Endothelial cell of umbilical vein (primary cell): ENCODE results near the gene FUCA2. TPM values are rescaled to one million over a fixed set of nuclear protein-coding genes. Genes with fewer than 3 reads are reported as not detected.

ENCODE experiments used
- BruUV-seq: library from RNA; stranded (reverse); fragments of 400-500 nt; replicated peaks from 2 replicates; lab custom pipeline; 2021; lab: Mats Ljungman, UMichigan
- CTCF ChIA-PET: fragments of 300-600, 350-600 bp; sonication (Branson Sonifier 250); formaldehyde crosslinking; loops from one replicate; lab custom pipeline; 2021; ENCODE audit warnings: antibody characterized with exemption, inconsistent platforms; lab: Charles Lee
- POLR2A ChIA-PET: fragments of 300-600, 350-600 bp; sonication (Branson Sonifier 250); formaldehyde crosslinking; loops from one replicate; lab custom pipeline; 2021; ENCODE audit warnings: antibody characterized with exemption, inconsistent platforms; lab: Charles Lee
- DNase-seq: peaks from one replicate; pipeline ENCODE4 v3.0.0-alpha.2; 2011; ENCODE audit warnings: low read depth, low spot score
- FAIRE-seq: peaks from 2 replicates; lab custom pipeline; 2011; peaks lifted over from hg19 to GRCh38; lab: Jason Lieb, UNC
- H2AFZ ChIP-seq: 2 replicates; pipeline ENCODE4 v1.6.0; 2012; ENCODE audit warnings: low read depth, low read length, control low read depth, inconsistent platforms
- H3K27ac ChIP-seq: 2 replicates; pipeline ENCODE4 v1.5.1; 2011; ENCODE audit warnings: low read depth, mild to moderate bottlenecking, control low read depth, low read length, moderate library complexity; ENCODE audit not compliant: insufficient read depth
- H3K27me3 ChIP-seq, 2 experiments: 2 replicates each; pipeline versions ENCODE4 v1.6.0 to v1.6.1; 2011; ENCODE audit warnings: low read length in 2 of 2, mixed read lengths in 1 of 2; ENCODE audit not compliant: control insufficient read depth in 2 of 2, insufficient read depth in 2 of 2
- H3K36me3 ChIP-seq, 2 experiments: 2 replicates in 1 of 2; 3 replicates in 1 of 2; pipeline ENCODE4 v1.5.1; 2011; ENCODE audit warnings: low read length in 2 of 2, mild to moderate bottlenecking in 1 of 2, moderate library complexity in 1 of 2; ENCODE audit not compliant: control insufficient read depth in 2 of 2, insufficient read depth in 2 of 2; ENCODE audit errors: extremely low read depth in 1 of 2
- H3K4me1 ChIP-seq: 3 replicates; pipeline ENCODE4 v1.5.1; 2011; ENCODE audit warnings: mild to moderate bottlenecking, low read length; ENCODE audit not compliant: control insufficient read depth, insufficient read depth; ENCODE audit errors: extremely low read depth
- H3K4me2 ChIP-seq: 2 replicates; pipeline ENCODE4 v1.6.1; 2011; ENCODE audit warnings: low read length, control low read depth, mixed read lengths; ENCODE audit not compliant: insufficient read depth
- H3K4me3 ChIP-seq, 3 experiments: fragments of 200-600 bp in 1 of 3; sonication (generic), shearing (Covaris generic) in 1 of 3; replicated peaks in 1 of 3; 2 replicates each; pipeline ENCODE4 v1.5.1; 2011 to 2016; ENCODE audit warnings: control low read depth in 3 of 3, low read length in 3 of 3, mild to moderate bottlenecking in 2 of 3, inconsistent platforms in 1 of 3, low read depth in 1 of 3, moderate library complexity in 1 of 3; ENCODE audit not compliant: insufficient read depth in 1 of 3
- H3K79me2 ChIP-seq: 2 replicates; pipeline ENCODE4 v1.6.0; 2012; ENCODE audit warnings: low read length, inconsistent platforms; ENCODE audit not compliant: control insufficient read depth, insufficient read depth
- H3K9ac ChIP-seq: replicated peaks from 2 replicates; pipeline ENCODE3; 2011; ENCODE audit warnings: low read length, control low read depth; ENCODE audit not compliant: insufficient read depth; ENCODE audit errors: extremely low read depth
- H3K9me1 ChIP-seq: replicated peaks from 3 replicates; pipeline ENCODE4 v1.6.0; 2011; ENCODE audit warnings: mild to moderate bottlenecking, low read length; ENCODE audit not compliant: control insufficient read depth, insufficient read depth; ENCODE audit errors: extremely low read depth
- H3K9me3 ChIP-seq: replicated peaks from 2 replicates; pipeline ENCODE4 v1.5.1; 2012; ENCODE audit warnings: low read length, inconsistent platforms; ENCODE audit not compliant: control insufficient read depth, insufficient read depth
- H4K20me1 ChIP-seq: replicated peaks from 2 replicates; pipeline ENCODE3; 2011; ENCODE audit warnings: mild to moderate bottlenecking, low read length; ENCODE audit not compliant: control insufficient read depth, insufficient read depth; ENCODE audit errors: extremely low read depth
- CTCF ChIP-seq, 2 donors: IDR thresholded peaks; 1 replicate in 1 of 2; 2 replicates in 1 of 2; pipeline ENCODE4 v1.5.1; 2011; ENCODE audit warnings: low read length in 2 of 2, mild to moderate bottlenecking in 2 of 2, moderate library complexity in 2 of 2, control low read depth in 1 of 2, inconsistent platforms in 1 of 2, low read depth in 1 of 2; ENCODE audit not compliant: insufficient read depth in 1 of 2; ENCODE audit errors: extremely low read depth in 1 of 2
- EZH2 ChIP-seq: IDR thresholded peaks from 2 replicates; pipeline ENCODE4 v1.6.1; 2012; ENCODE audit warnings: borderline replicate concordance, low read depth, mild to moderate bottlenecking, moderate library complexity, low read length, inconsistent platforms; ENCODE audit not compliant: severe bottlenecking
- FOS ChIP-seq: IDR thresholded peaks from 2 replicates; pipeline ENCODE4 v1.6.1; 2011; ENCODE audit warnings: mild to moderate bottlenecking, low read length, moderate library complexity, borderline replicate concordance; ENCODE audit not compliant: insufficient read depth
- GATA2 ChIP-seq: IDR thresholded peaks from 2 replicates; pipeline ENCODE4 v1.7.0; 2011; ENCODE audit warnings: low read depth, mild to moderate bottlenecking, moderate library complexity, mixed read lengths, low read length; ENCODE audit not compliant: insufficient read length, insufficient read depth
- JUN ChIP-seq: IDR thresholded peaks from 2 replicates; pipeline ENCODE4 v1.6.1; 2011; ENCODE audit warnings: borderline replicate concordance, low read depth; ENCODE audit not compliant: insufficient read length, insufficient read depth
- MAX ChIP-seq: IDR thresholded peaks from 2 replicates; pipeline ENCODE4 v1.6.1; 2011; ENCODE audit not compliant: insufficient read depth, insufficient read length
- MYC ChIP-seq: IDR thresholded peaks from one replicate; pipeline ENCODE4 v1.6.1; 2011; ENCODE audit warnings: mild to moderate bottlenecking, low read depth, low read length
- POLR2A ChIP-seq: IDR thresholded peaks from 2 replicates; pipeline ENCODE4 v1.6.1; 2012; ENCODE audit warnings: low read depth, mild to moderate bottlenecking, control low read depth, low read length
- POLR2AphosphoS5 ChIP-seq: IDR thresholded peaks from 2 replicates; pipeline ENCODE4 v1.6.1; 2012; ENCODE audit warnings: low read depth, mild to moderate bottlenecking, control low read depth, low read length, moderate library complexity; ENCODE audit not compliant: insufficient read depth
- dilution Hi-C: fragments of 300-500 bp; cut with MboI; formaldehyde crosslinking; loops from one replicate; pipeline ENCODE4 v1.15.0; 2019; ENCODE audit warnings: low sequenced_read_pairs; ENCODE audit not compliant: extremely low pct_ligation_motif_present
- intact Hi-C: fragments of 100-400 bp; cut with micrococcal nuclease; formaldehyde crosslinking; loops from one replicate; pipeline ENCODE4 v1.10.0; 2022
- polyA plus RNA-seq, 4 experiments: library from polyadenylated mRNA; depleted of rRNA in 3 of 4; stranded (reverse) in 3 of 4; unstranded in 1 of 4; fragments of >200 nt; gene quantifications; 2 replicates each; pipeline versions ENCODE4 v1.2.1 to v1.2.3, GENCODE V29; 2011 to 2012; ENCODE audit warnings: missing spikeins in 1 of 4
- total RNA-seq: library from RNA; stranded (reverse); gene quantifications from 2 replicates; pipeline ENCODE4 v1.2.3, GENCODE V29; 2021

The FUCA2 gene
- total and polyA plus RNA-seq, 2 donors (not counting 3 experiments of a cell fraction or from before 2014, with no cell fraction given): 29.7 to 80.9 TPM

- H3K27ac ChIP-seq: no peak overlapping the region
- FAIRE-seq (no peak), DNase-seq (no peak)
- no peak overlapping the region for H2AFZ ChIP-seq
- POLR2A ChIA-PET: no interaction called here
- H3K79me2 ChIP-seq: no peaks in the 10 kb centered on the region
- CTCF ChIA-PET: interaction anchor here (1.5 kb wide), 1 partner anchor 13 kb away, joined by 4 read pairs; no protein-coding TSS in a partner anchor
- H4K20me1 ChIP-seq: no peaks in the 10 kb centered on the region
- no peak for TF ChIP-seq EZH2
- no peak for TF ChIP-seq CTCF (IDR thresholded peaks at IDR 0.05; ENCODE audit: extremely low read depth in 1 of 2, insufficient read depth in 1 of 2, low read depth in 1 of 2, low read length in 2 of 2)
- no peak for TF ChIP-seq FOS
- TF ChIP-seq POLR2AphosphoS5: no peak
- no peak for TF ChIP-seq POLR2A
- no peak for TF ChIP-seq GATA2
- no peak for TF ChIP-seq JUN
- TF ChIP-seq MAX: no peak
- no peak for TF ChIP-seq MYC
- no peaks in the 10 kb centered on the region for H3K9me1 ChIP-seq
- H3K4me2 ChIP-seq: no peak overlapping the region
- H3K4me1 ChIP-seq: peaks cover 4% of the 10 kb centered on the region
- no peaks in the 10 kb centered on the region for H3K36me3 ChIP-seq
- no peaks in the 10 kb centered on the region for H3K27me3 ChIP-seq
- no peaks in the 10 kb centered on the region for H3K9me3 ChIP-seq
- dilution Hi-C loops (no loop called here), intact Hi-C loops (no loop called here)
- H3K9ac ChIP-seq: no peak overlapping the region
- no TSS peak for BruUV-seq
- H3K4me3 ChIP-seq: no peak overlapping the region
Measured at GRCh38 chr6:143549949-143550268, 38.4 kb upstream of the FUCA2 start.
